Stimulated activated CD4-positive, alpha-beta T cell treated with anti-CD3 and anti-CD28 coated beads, Interleukin-4, amount 100 ng/mL, for 4 hours (primary cell): ENCODE data around the gene PARVB.

Experiments used
- DNase-seq, 2 experiments: peaks; one replicate each; pipeline ENCODE4 v3.0.0-alpha.2; 2020

PARVB gene

GRCh38 chr22:44111562-44112155 is 87.6 kb downstream of the PARVB start:
- no peak for DNase-seq

GRCh38 chr22:44112191-44112590 is 88.1 kb downstream of the PARVB start:
- no peak for DNase-seq

- DNase-seq: no peak
Measured at GRCh38 chr22:44116331-44116730, 92.2 kb downstream of the PARVB start.

- no peak for DNase-seq
Measured at GRCh38 chr22:44116755-44117684, 92.9 kb downstream of the PARVB start.

GRCh38 chr22:44117746-44118145 is 93.6 kb downstream of the PARVB start:
- DNase-seq: no peak

- no peak for DNase-seq
Measured at GRCh38 chr22:44118645-44119315, 94.7 kb downstream of the PARVB start.

- DNase-seq: no peak
Measured at GRCh38 chr22:44119669-44120313, 95.7 kb downstream of the PARVB start.

- DNase-seq: no peak
Measured at GRCh38 chr22:44120314-44120704, 96.2 kb downstream of the PARVB start.

GRCh38 chr22:44125421-44125820 is 101.3 kb downstream of the PARVB start:
- no peak for DNase-seq

GRCh38 chr22:44126807-44127206 is 102.7 kb downstream of the PARVB start:
- no peak for DNase-seq

- DNase-seq: no peak
Measured at GRCh38 chr22:44127356-44127755, 103.3 kb downstream of the PARVB start.

- DNase-seq: no peak
Measured at GRCh38 chr22:44128958-44129618, 105.0 kb downstream of the PARVB start.

- DNase-seq: no peak
Measured at GRCh38 chr22:44129619-44129976, 105.5 kb downstream of the PARVB start.

GRCh38 chr22:44130076-44130711 is 106.1 kb downstream of the PARVB start:
- no peak for DNase-seq

GRCh38 chr22:44131412-44131811 is 107.3 kb downstream of the PARVB start:
- no peak for DNase-seq

GRCh38 chr22:44131989-44132685 is 108.0 kb downstream of the PARVB start:
- no peak for DNase-seq

GRCh38 chr22:44132724-44133123 is 108.6 kb downstream of the PARVB start:
- DNase-seq: no peak

GRCh38 chr22:44133161-44133560 is 109.1 kb downstream of the PARVB start:
- DNase-seq: no peak

GRCh38 chr22:44133901-44134571 is 109.9 kb downstream of the PARVB start:
- no peak for DNase-seq

- DNase-seq: no peak
Measured at GRCh38 chr22:44136112-44136511, 112.0 kb downstream of the PARVB start.

- no peak for DNase-seq
Measured at GRCh38 chr22:44136786-44137185, 112.7 kb downstream of the PARVB start.
